Epidermal melanocyte (primary cell): ENCODE data around the gene INSYN2A.

ENCODE experiments used
- DNase-seq: peaks from one replicate; pipeline ENCODE4 v3.0.0; 2011; ENCODE audit warnings: low spot score; ENCODE audit not compliant: insufficient read length

Gene INSYN2A

GRCh38 chr10:127196282-127197153 is at the start of gene INSYN2A:
Gene INSYN2A, minus strand, starts transcription at chr10:127196591. Its CDS starts 20,196 bp downstream, at chr10:127176395.
- no peak for DNase-seq

- no peak for DNase-seq
These were observed 49.1 kb upstream of the INSYN2A start for GRCh38 chr10:127245456-127245855.

GRCh38 chr10:127243490-127244272 is 47.3 kb upstream of the INSYN2A start:
- DNase-seq = no peak

- DNase-seq = no peak
These were observed 46.5 kb upstream of the INSYN2A start for GRCh38 chr10:127242914-127243313.

- DNase-seq = no peak
These were observed 39.9 kb upstream of the INSYN2A start for GRCh38 chr10:127236266-127236665.

- DNase-seq = no peak
These were observed 38.0 kb upstream of the INSYN2A start for GRCh38 chr10:127234306-127234800.

GRCh38 chr10:127228195-127228787 is 31.9 kb upstream of the INSYN2A start:
- DNase-seq = no peak

GRCh38 chr10:127227663-127228062 is 31.3 kb upstream of the INSYN2A start:
- DNase-seq = no peak

GRCh38 chr10:127227027-127227426 is 30.6 kb upstream of the INSYN2A start:
- no peak for DNase-seq

- DNase-seq = no peak
These were observed 24.9 kb upstream of the INSYN2A start for GRCh38 chr10:127221281-127221680.

GRCh38 chr10:127218658-127219057 is 22.3 kb upstream of the INSYN2A start:
- no peak for DNase-seq

GRCh38 chr10:127216786-127217185 is 20.4 kb upstream of the INSYN2A start:
- no peak for DNase-seq

- no peak for DNase-seq
These were observed 19.9 kb upstream of the INSYN2A start for GRCh38 chr10:127216274-127216673.

- no peak for DNase-seq
These were observed 19.5 kb upstream of the INSYN2A start for GRCh38 chr10:127215866-127216265.

GRCh38 chr10:127210936-127211466 is 14.6 kb upstream of the INSYN2A start:
- no peak for DNase-seq

GRCh38 chr10:127207081-127207480 is 10.7 kb upstream of the INSYN2A start:
- DNase-seq = no peak

GRCh38 chr10:127203067-127203466 is 6.7 kb upstream of the INSYN2A start:
- no peak for DNase-seq

GRCh38 chr10:127200646-127201045 is 4.3 kb upstream of the INSYN2A start:
- no peak for DNase-seq

- DNase-seq = no peak
These were observed 2.3 kb upstream of the INSYN2A start for GRCh38 chr10:127198721-127199120.

GRCh38 chr10:127198307-127198706 is 1.9 kb upstream of the INSYN2A start:
- DNase-seq = no peak

- DNase-seq = no peak
These were observed 702 bp upstream of the INSYN2A start for GRCh38 chr10:127197154-127197432.
